NCI-H2107 treated with DMSO at 0.1 percent for 48 hours (cell line): ENCODE results near the gene XPO1.
"Not testable (repeated sequence)": the region's sequence is repeated elsewhere in the genome, so short reads cannot be mapped to it uniquely, and the experiment has no call there.

ENCODE experiments used
- DNase-seq: peaks from one replicate; lab custom pipeline; 2025; ENCODE audit not compliant: unreplicated experiment; lab: John Stamatoyannopoulos, UW

XPO1 gene

DNA sequence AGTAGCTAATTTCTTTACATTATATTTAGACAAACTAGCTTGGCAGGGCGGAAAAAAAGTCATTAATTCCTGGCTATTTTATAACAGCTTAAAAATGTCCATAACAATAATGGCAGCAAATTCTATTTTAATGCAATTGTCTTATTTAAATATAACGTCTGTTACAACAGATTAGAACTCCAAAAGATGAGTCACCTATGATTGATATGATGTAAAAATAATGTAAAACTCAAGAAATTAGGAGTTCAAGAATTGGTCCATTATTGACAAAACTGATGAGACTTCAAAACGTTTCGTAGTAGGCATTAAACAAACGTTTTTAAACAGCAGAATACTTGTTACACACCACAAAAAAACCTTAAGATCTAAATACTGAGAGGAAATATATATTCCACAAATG is 2.7 kb downstream of the XPO1 start:
- no peak for DNase-seq

DNA sequence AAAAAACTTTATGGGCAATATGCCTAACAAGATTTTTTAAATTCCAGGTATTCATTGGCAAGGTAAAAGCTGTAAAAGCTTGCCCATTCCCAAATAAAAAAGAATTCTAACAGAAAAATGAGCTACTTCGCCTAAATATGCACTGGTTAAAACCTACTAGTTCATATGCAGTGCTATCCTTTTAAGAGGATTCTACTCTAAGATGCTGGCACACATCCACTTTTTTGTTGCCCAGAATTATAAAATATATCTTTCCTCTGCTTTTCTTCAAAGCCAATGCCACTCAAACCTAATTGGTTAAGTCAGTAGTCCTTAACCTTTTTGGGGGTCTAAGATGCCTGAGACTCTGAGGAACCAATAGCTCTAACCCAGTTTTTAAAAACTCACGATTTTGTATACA is 3.2 kb downstream of the XPO1 start:
- DNase-seq: no peak

DNA sequence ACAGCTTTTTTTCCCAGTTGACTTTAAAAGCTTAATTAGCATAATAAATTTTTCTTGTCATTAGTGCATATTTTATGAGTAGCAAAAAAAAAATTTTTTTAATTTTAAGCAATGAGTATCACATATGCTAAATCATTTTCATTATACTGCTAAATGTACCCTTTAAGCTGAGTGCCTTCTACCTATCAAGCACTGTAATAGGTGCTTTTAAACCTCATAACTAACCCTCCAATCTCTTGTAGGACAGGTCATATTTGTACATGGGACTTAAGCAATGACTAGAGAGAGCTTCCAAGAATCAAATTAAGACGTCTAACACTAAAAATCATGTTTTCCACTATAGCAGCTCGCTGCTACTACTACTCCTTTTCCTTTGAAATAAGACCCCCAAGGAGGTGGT is 7.4 kb downstream of the XPO1 start:
- DNase-seq: no peak

DNA sequence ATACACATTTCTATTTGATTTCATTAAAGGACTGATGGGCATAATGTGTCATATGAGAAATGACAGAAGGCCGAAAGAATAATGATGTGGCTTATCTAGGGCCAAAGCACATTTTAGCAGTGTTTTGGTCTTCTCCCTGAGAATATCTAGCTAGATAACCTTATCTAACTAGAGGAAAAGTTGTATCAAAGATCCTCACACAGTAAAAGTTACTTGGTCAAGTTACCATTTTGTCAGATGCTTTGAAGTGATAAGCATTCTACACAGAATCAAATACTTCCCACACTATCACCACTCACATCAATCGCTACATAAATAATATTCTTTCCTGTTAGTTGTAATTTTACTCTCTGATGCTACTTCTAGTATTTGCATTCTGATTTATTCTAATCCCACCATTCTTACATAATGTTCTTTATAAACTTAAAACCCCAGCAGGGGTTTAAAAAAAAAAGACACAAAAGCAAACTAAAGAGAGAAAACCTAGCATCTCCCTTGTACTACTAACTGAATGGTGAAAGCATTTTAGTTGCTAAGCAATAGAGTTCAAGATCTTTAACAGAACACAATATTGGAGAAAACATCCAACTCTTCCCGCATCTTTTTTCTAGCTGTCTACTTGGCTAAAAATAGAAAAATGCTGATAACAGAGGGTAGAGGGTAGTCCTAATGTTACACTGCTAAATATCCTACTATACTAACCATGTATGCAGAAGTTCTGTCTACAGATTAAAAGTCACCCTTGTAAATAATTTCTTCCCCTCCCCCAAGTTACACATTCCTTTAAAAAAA is 8.0 kb downstream of the XPO1 start:
- no peak for DNase-seq

DNA sequence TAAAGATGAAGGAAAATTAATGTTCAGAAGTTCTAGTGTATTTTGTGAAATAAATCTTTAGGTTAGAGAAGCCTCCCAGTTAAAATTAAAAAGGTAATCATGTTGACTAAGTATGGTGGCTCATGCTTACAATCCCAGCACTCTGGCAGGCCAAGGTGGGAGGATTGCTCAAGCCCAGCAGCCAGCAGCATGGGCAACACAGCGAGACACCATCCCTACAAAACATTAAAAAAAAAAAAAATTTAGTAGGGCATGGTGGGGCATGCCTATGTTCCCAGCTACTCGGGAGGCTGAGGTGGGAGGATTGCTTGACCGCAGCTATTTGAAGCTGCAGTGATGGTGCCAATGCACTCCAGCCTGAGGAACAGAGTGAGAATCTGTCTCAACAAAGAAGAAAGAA is 17.9 kb downstream of the XPO1 start:
- DNase-seq: no peak

DNA sequence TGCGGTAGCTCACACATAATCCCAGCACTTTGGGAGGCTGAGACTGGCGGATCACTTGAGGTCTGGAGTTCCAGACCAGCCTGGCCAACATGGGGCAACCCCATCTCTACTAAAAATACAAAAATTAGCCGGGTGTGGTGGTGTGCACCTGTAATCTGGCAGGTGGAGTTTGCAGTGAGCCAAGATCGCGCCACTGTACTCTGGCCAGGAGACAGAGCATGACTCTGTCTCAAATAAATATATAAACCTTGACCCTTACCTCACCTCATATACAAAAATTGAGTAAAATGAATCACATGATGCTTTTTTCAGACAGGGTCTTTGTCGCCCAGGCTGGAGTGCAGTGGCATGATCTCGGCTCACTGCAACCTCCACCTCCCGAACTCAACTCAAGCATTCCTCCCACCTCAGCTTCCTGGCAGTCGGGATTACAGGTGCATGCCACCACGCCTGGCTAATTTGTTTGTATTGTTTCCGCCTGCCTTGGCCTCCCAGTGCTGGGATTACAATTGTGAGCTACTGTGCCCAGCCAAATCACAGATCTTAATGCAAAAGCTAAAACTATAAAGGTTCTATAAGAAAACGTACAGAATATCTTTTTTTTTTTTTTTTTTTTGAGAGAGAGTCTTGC is 25.3 kb downstream of the XPO1 start:
- DNase-seq: no peak

DNA sequence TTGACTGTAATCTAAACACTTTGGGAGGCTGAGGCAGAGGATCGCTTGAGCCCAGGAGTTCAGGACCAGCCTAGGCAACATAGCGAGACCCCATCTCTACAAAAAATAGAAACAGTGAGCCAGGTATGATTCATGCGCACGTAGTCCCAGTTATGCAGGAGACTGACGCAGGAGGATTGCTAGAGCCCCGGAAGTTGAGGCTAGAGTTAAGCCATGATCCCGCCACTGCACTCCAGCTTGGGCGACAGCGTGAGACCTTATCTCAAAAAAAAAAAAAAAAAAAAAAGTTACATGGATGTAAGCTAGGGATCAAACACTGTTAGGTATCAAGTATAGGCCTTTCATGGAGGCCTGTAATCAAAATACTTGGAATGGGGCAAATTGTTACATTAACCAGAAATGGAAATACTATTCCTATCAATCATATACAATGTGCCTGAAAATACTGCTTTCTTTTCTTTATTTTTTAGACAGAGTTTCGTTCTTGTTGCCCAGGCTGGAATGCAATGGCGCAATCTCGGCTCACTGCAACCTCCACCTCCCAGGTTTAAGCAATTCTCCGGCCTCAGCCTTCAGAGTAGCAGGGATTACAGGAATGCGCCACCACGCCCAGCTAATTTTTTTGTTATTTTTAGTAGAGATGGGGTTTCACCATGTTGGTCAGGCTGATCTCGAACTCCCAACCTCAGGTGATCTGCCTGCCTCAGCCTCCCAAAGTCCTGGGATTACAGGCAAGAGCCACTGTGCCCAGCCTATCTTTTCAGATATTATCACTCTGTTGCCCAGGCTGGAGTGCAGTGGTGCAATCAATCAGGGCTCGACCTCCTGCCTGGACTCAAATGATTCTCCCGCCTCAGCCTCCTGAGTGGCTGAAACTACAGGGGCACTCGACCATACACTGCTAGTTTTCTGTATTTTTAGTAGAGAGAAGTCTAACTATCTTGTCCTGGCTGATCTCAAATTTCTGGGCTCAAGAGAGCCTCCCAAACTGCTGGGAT is 27.2 kb downstream of the XPO1 start:
- no peak for DNase-seq

DNA sequence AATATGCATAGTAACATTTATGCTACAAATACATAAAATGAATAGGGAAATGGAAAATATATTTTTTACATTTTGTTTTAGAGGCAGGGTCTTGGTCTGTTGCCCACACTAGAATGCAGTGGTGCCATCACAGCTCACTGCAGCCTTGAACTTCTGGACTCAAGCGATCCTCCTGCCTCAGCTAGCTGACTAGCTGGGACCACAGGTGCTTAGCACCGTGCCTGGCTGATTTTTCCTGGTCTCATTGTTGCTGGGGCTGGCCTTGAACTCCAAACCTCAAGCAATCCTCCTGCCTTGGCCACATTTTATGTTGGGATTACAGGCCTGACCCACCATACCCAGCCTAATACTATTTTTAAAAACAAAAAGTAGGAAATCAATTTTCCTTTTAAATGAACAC is 33.2 kb downstream of the XPO1 start:
- no peak for DNase-seq

DNA sequence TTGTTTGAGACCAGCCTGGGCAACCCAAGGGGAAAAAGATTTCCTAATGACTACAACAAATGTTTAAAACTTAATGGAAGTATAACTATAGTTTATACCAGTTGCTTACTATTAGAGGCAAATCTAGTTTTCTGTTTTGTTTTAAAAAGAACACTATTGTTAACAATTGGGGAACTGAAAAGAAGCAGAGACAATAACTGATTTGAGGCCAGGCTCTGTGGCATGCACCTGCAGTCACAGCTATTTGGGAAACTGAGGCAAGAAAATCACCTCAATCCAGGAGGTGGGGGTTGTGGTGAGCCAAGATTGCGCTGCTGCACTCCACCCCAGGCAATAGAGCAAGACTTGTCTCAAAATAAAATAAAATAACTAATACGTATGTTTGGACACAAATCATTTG is 39.1 kb downstream of the XPO1 start:
- no peak for DNase-seq

DNA sequence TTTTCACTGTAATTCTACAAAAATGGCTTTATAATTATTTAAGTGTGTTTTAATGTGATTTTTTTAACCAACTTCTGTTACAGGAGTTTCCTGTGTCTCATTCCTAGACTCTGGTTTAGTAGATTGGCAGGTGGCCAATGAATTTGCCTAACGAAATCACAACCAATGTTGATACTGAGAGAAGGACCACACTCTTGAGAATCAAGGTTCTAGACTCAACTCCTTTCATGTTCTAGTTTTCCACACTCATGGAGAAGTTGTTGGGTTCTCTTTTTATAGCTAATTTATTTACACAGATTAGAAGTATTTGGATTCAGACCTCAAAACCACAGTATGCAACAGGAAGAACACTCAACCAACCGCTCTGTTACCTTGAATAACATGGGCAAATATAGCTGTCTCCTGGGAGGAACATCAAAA is 44.6 kb downstream of the XPO1 start:
- DNase-seq: peak; percentile 20

DNA sequence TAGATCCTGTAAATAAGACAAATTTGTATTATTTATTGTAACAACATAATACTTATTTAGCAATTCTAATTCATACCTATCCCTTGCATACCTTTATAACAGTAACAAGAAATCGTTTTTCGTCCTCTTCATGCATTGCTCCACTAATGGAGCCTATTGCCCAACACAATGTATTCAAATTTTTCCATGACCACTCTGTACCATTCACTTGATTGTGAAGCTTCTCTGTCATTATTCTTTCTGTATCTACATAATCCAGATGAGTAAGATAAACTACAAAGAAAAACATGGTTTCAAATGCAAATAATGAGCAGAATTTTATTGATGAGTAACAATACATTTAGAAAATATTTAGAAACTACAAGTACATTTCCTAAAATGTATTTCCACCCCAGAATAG is 45.7 kb downstream of the XPO1 start:
- no peak for DNase-seq

DNA sequence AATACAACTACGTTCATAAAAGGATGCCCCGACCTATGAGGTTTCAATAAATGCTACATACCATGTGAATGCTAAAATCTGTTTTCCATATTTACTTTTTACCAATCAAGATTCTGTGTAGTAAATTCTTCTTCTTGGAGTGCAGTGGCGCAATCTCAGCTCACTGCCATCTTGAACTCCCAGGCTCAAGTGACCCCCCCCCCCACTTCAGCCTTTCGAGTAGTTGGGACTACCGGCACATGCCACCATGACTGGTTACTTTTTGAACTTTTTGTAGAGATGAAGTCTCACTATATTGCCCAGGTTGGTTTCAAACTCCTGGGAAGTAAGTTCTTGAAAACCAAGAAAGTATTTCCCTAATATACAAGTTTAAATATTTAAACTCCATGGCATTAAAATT is 52.9 kb downstream of the XPO1 start:
- DNase-seq: no peak

DNA sequence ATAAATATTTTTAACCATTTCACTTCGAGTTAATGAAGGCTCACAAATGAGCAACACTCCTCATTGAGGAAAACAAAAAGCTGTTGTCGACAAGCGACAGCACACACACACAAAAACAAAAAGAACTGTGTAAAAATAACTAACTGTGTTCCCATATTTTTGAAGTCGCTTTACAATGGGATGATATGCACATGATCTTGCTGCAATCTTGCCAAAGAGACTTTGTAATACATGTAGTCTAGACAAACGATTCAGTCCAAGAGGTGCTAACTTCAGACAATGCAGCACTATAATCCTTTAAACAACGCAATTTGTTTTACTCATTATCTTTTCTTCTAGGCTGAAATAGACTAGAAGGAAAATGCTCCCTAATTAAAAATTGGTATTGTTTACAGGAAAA is 60.1 kb downstream of the XPO1 start:
- no peak for DNase-seq

DNA sequence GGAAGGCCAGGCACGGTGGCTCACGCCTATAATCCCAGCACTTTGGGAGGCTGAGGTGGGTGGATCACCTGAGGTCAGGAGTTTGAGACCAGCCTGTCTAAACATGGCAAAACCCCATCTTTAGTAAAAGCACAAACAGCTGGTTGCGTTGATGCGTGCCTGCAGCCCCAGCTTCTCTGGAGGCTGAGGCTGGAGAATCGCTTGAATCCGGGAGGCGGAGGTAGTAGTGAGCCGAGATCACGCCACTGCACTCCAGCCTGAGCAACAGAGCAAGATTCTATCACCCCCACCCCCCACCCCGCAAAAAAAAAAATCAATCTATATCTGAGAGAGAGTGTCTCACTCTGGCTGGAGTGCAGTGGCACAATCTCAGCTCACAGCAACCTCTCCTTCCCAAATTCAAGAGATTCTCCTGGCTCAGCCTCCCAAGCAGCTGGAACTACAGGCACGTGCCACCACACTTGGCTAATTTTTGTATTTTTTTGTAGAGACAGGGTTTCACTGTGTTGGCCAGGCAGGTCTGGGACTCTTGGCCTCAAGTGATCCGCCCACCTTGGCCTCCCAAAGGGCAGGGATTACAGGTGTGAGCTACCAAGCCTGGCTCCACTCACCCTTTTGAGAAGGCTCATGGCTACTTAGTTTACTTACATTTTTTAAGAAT is 61.1 kb downstream of the XPO1 start:
- not testable (repeated sequence) for DNase-seq

DNA sequence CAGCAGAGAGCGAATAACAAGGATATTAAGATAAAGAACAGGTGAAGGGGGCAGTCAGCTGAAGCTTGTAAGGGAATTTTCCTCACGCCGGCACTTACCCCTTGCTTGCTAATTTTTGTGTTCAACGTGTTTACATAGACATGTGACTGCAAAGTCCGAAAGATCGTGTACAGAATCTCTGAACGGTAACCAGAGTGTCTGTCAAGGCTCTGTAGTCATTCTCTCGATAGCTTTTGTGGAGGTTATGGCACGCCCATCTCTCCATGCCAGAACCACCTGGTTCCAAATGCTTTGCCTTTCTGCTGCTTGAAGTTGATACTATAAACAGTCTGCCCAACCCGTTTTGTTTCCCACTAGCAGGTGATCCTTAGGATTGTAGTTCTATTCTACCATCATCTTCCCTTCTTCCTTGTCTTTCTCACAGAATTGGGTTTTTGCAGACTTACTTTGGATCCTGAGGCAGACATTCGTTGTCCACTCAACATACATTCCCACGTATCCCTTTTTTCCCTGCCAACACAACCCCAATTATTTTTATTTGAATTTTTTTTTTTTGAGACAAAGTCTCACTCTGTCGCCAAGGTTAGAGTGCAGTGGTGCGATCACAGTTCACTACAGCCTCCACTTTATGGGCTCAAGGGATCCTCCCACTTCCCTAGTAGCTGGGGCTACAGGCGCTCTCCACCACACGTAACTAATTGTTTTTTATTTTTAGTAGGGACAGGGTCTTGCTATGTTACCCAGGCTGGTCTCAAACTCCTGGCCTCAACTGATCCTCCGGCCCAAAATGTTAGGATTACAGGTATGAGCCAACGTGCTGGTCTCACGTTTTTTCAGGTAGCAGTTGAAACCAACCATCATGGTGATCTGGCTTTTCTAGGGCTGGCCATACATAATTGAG is 66.0 kb downstream of the XPO1 start:
- DNase-seq: peak; percentile 66

DNA sequence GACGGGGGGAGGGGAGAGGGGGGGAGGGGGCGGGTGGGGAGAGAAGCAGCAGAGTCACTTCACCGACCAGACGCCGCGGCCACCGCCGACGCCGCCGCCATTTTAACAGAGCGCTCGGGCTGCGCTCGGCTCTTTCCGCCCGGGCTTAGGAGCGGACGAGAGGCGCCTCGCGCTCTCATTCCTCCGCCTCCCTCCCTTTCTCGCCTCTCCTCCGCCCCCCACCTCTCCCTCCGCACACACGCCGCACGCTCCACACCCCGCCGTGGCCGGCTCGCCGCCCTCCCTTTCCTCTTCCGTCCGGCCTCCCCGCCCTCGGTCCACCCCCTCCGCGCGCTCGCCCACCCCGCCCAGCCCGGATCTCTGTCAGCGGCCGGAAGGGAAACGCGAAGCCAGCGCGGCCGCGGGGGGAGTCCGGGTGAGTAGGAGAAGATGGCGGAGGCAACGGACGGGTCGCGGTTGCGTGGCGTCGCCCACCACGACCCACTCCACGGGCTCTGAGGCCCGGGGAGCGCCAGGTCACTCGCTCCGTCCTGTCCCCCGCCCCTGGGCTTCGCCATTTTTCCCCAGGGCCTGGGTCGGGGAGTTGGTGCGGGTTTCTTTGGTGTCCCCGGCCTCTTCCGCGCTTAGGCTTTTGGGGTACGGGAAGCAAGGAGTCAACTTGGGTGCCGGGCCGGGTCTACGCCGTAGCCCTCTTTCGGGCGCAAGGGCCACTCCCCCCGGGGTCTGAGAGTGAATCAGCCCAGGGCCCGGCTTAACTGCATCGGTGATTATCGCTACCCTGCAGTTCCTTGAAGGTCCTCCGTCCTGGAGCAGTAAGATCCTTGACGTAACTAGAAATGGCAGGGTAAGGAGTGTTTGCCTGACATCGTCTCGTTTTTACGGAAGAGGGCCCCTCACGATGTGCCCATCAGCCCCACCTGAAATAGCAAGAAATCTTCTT is 66.9 kb downstream of the XPO1 start, which contains the start of gene USP34:
USP34 (minus strand) TSS at position 123 of the 940 bp plus-strand sequence. CDS start 395 bp downstream, outside the sequence.
- DNase-seq: peak; percentile 66

DNA sequence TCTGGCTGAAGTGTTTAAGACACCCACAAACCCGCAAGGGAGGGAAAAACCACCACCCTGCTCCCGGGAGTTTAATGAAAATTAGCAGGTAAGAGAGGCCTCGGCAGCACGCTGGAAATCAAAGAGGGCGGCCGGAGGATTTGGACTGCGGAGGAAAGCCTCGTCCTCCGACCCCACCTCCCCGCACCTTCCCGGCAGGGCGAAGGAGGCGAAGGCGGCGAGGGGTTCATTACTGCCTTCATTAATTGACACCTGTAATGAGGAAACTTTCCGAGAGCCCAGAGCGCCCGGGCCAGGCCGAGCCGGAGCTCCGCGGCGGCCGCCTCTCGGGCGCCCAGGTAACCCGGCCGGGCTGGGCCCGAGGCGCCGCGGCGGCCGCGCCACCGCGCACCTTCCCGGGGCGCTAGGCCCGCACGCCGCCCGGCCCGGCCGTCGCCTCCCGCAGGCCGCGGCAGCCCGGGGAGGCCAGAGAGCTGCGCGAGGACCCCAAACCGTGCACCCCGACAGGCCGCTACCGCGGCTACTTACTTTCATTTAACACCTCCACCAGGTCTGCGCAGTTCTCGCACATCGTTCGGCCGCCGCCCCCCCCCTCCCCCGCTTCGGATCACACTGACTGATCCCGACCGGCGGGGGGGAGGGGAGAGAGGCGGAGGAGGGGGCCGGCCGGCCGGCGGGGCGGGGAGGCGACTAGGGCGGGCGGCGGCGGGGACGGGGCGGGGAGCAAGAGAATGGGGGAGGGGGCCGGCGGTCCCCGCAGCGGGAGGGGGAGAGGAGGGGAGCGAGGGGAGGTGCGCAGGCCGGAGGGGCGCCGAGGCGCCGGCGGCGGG is 67.8 kb downstream of the XPO1 start:
- DNase-seq: peak; percentile 43
